ENCODE results near the gene DMKN.
A peak's percentile ranks its signal among the peaks of the same experiment; 100 is the strongest.

The DMKN gene

DNA sequence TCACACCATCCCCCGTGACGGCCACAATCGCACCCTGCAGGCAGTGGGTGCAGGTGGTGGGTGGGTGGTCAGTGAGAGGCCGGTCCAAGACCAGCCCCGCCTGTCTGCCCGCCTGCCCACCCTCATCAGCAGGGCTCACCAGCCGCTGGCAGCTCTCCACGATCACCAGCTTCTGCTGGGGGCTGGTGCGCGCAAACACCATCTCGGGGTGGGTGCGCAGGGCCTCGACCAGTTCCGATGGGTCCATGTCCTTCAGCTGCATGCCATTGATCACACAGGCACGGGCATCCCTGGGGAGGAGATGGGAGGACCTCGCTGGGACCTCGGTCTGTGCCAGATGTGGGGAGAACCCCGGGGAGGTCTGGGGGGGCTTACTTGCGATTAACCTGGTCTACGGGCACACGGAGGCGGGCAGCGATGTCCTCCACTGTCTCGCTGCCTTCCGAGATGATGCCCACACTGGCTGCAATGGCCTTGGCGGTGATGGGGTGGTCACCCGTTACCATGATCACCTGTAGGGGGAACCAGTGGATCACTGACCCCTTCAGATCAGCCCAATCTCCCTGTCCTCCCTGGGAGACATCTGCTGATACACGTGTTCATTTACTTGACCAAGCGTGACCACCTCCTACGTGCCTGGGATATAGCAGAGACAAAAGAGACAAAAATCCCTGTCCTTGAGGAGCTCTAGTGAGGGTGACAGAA is 42.0 kb upstream of the DMKN start:
- TF ChIP-seq, protein P1, sequence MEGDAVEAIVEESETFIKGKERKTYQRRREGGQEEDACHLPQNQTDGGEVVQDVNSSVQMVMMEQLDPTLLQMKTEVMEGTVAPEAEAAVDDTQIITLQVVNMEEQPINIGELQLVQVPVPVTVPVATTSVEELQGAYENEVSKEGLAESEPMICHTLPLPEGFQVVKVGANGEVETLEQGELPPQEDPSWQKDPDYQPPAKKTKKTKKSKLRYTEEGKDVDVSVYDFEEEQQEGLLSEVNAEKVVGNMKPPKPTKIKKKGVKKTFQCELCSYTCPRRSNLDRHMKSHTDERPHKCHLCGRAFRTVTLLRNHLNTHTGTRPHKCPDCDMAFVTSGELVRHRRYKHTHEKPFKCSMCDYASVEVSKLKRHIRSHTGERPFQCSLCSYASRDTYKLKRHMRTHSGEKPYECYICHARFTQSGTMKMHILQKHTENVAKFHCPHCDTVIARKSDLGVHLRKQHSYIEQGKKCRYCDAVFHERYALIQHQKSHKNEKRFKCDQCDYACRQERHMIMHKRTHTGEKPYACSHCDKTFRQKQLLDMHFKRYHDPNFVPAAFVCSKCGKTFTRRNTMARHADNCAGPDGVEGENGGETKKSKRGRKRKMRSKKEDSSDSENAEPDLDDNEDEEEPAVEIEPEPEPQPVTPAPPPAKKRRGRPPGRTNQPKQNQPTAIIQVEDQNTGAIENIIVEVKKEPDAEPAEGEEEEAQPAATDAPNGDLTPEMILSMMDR (IDR thresholded peaks at IDR 0.05; ENCODE audit: borderline replicate concordance, insufficient read depth, low read depth, low read length) = peak; percentile 39; the same call in 1 of the 2 replicates
- no peak overlapping the region for H3K4me3 ChIP-seq (ENCODE audit: low read depth, low read length)

DNA sequence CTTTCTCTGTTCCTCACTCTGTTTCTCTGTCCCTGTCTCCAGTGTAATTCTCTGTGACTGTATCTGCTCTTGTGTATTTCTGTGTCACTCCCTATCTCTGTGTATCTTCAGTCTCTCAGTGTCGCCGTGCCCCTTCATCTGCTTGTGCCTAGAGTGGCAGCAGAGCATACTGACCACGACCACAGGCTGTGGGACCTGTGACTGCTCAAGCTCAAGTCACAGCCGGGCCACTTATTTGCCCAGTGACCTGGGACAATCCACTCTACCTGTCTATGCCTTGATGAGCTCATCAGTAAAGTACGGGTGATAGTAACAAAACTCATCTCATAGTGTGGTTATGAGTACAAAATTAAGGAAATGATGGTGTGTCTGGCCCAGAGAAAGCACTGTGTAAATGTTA is 40.6 kb upstream of the DMKN start:
- TF ChIP-seq, protein P1 (IDR thresholded peaks at IDR 0.05; ENCODE audit: borderline replicate concordance, insufficient read depth, low read depth, low read length) = no peak
- no peak overlapping the region for H3K4me3 ChIP-seq (ENCODE audit: low read depth, low read length)

DNA sequence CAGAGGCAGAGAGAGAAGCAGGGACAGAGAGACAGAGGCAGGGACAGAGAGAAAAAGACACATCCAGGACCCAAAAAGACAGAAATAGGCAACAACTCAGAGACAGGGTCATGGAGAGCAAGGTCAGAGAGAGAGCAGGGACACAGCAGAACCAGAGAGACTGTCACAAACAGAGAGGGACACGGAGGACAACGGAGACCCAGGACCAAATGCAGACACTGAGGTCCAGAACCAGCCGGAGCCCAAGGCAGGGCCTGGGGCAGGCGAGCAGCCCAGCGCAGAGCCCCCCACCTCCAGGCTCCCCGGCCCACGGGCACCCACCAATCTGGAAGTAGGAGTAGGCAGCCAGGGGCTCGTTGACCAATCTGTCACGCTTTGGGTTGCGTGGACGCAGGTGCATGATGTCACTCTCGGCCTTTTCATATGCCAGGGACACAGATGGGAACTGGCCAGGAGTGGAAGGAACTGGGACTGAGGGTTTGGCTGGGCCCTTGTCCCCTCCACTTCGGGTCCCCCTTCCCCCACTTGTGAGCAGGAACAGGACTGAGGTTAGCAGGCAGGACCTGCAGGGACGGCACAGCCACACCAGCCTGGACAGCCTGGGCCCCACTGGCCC is 40.0 kb upstream of the DMKN start:
- H3K4me3 ChIP-seq (ENCODE audit: low read depth, low read length) = no peak overlapping the region
- TF ChIP-seq, protein P1 (IDR thresholded peaks at IDR 0.05; ENCODE audit: borderline replicate concordance, insufficient read depth, low read depth, low read length) = no peak

DNA sequence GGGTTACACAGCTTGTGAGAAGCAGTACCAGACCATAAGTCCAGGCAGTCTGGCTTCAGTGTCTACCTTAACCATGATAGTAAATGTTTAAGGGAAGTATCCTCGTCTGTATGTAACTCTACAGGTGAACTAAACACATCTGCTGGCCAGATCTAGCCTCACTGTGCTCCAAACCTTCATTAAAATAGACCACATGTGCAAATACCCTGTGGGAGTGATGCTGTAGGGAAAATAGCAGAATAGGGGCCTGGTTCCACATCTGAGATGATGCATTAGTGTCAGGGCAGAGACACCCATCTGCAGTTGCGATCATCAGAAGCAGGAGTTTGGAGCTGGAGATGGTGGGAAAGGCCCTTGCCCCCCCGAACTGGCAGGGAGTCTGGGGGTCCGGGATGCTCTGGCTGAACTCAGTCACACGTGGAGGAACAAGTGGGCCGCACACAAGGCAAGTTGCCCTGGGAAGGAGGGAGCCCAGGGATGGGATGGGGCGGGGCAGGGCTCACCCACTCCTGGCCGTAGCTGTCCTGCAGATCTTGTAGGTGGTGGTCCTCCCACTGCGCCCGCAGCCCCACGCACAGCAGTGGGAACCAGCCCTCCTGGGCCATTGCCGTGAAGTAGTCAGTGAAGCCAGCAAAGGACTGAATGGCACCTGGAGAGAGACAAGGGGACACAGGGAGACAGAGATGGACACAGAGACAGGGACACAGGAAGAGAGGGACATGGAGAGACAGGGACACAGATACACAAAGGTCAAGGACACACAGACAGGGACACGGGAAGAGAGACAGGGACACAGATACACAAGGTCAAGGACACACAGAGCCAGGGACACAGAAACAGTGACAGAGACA is 39.3 kb upstream of the DMKN start:
- no peak overlapping the region for H3K4me3 ChIP-seq (ENCODE audit: low read depth, low read length)
- TF ChIP-seq, protein P1 (IDR thresholded peaks at IDR 0.05; ENCODE audit: borderline replicate concordance, insufficient read depth, low read depth, low read length) = no peak

DNA sequence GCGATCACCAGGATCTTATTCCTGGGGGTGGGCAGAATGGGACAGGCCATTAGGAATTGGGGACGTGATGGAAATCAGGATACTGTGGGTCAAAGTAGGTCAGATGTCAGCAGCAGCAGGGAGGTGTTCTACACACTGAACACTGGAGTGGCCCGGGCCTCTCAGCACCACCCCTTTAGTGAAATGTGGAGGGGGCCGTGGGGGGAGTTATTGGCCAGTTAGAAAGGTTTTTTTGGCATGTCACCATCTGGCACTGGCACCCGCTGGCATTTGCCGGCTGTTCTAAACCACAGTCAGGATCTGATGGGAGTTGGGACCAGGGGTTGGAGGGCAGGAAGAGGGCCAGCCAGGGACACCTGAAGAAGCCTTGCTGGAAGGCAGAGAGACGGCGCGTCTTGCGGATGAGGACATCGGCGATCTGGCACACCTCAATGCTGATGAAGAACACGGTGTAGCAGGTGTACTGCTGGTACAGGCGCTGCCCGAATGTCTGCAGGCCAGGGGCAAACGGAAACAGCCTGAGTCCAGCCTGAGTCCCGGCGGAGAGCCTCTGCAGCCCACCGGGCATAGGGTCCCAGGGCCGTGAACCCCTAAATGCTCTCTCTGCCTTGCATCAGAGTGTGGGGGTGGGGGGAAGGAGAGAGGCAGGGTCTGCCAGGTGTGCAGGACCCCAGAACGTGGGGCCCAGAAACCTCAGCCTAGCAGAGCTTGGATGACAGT is 37.8 kb upstream of the DMKN start:
- H3K4me3 ChIP-seq (ENCODE audit: low read depth, low read length) = no peak overlapping the region
- TF ChIP-seq, protein P1 (IDR thresholded peaks at IDR 0.05; ENCODE audit: borderline replicate concordance, insufficient read depth, low read depth, low read length) = no peak

DNA sequence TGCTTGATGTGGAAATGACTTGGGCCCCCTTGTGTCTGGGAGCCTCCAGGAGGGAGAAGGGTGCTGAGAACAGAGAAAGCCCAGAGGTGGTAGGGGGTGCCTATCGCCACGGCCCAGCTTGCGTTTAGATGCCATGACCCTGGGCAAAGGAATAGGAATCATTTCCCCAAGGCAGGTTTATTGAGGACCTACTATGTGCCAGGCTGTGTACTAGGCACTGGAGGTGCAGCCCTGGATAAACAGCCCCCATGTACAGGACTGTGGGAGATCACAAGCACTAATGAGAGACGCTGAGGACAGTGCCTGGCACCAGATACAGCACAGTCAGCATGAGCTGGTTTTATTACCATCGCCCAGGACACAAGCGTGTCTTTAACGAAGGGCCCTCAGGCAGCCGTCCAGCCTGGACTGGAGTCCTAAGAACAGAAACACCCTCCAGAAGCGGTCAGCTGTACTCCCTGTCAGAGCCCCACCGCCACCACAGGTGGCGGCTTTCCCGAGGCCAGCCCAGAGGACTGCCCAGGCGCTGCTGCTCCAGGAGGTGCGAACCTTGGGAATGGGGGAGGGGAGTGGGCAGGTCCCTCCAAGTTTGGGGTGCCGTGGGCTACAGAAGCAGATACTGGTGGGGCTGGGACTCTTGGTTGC is 36.6 kb upstream of the DMKN start:
- no peak overlapping the region for H3K4me3 ChIP-seq (ENCODE audit: low read depth, low read length)

More for the DNA sequence above, 36.6 kb upstream of the DMKN start:
- TF ChIP-seq, protein P1 (IDR thresholded peaks at IDR 0.05; ENCODE audit: borderline replicate concordance, insufficient read depth, low read depth, low read length) = no peak
